ENCODE results near the gene TMEM94. TPM values are rescaled to one million over a fixed set of nuclear protein-coding genes. Genes with fewer than 3 reads are reported as not detected.
A peak's percentile ranks its signal among the peaks of the same experiment; 100 is the strongest.
"Not testable (repeated sequence)": the region's sequence is repeated elsewhere in the genome, so short reads cannot be mapped to it uniquely, and the experiment has no call there.

Gene TMEM94
- total and polyA plus RNA-seq, 12 donors: 25.6 to 66.7 (median 41.3) TPM

DNA sequence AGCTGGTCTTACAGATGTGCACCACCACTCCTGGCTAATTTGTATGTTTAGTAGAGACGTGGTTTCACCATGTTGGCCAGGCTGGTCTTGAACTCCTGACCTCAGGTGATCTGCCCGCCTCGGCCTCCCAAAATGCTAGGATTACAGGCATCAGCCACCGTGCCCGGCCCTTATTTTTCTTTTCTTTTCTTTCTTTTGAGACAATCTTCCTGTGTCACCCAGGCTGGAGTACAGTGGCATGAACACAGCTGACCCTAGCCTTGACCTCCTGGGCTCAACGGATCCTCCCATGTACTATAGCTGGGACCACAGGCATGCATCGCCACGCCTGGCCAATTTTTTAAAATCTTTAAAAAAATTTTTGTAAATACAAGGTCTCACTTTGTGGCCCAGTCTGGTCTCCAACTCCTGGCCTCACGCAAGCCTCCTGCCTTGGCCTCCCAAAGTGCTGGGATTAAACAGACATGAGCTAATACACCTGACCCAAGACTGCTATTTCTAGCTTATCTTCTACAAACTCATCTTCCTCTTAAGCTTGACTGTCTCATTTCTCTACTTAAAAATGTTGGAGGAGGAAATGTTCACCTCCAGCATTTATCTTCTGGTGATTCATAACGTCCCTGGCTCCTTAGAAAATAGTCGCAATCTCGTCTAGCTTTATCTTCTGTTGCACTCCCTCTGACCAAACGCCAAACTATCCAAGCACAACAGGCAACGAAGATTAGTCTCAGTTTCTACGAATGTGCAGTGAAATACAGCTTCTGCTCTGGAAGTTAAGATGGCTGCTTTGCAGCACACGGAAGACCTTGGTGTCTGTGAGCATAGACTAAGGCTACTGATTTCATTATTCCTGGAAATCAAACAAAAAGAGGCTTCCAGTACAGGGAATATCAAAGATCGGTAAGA is 8.2 kb upstream of the TMEM94 start:
- Histone ChIP-seq H3K27me3 (no peaks in the 10 kb centered on the region), H3K9me3 (no peaks in the 10 kb centered on the region), H3K4me3 (no peak overlapping the region), H3K4me1 (peaks cover 0 to 19% (median 11%) of the 10 kb centered on the region in 9 donors), H3K36me3 (no peaks in the 10 kb centered on the region), H3K27ac (no peak overlapping the region)
- 76 to 80% methylated on average over 17 of the region's 17 CpGs for WGBS, 2 donors
- DNase-seq: no peak
- intact Hi-C loops (cut with DNase I): no loop called here
- TF ChIP-seq, protein P1, sequence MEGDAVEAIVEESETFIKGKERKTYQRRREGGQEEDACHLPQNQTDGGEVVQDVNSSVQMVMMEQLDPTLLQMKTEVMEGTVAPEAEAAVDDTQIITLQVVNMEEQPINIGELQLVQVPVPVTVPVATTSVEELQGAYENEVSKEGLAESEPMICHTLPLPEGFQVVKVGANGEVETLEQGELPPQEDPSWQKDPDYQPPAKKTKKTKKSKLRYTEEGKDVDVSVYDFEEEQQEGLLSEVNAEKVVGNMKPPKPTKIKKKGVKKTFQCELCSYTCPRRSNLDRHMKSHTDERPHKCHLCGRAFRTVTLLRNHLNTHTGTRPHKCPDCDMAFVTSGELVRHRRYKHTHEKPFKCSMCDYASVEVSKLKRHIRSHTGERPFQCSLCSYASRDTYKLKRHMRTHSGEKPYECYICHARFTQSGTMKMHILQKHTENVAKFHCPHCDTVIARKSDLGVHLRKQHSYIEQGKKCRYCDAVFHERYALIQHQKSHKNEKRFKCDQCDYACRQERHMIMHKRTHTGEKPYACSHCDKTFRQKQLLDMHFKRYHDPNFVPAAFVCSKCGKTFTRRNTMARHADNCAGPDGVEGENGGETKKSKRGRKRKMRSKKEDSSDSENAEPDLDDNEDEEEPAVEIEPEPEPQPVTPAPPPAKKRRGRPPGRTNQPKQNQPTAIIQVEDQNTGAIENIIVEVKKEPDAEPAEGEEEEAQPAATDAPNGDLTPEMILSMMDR (IDR thresholded peaks at IDR 0.05): no peak
- ATAC-seq: no peak

DNA sequence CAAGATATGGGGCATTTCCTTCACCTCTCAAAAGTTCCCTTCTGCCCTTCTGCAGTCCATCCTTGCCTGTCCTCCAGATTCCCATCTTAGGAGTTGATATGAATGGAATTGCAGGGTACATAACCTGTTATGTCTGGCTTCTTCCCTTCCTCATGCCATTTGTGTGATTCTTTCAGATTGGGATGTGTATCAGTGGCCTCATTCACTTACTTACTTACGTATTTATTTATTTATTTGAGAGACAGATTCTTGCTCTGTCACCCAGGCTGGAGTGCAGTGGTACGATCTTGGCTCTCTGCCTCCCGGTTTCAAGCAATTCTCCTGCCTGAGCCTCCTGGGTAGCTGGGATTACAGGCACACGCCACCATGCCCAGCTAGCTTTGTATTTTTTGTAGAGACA is 6.2 kb upstream of the TMEM94 start:
- Histone ChIP-seq H3K27ac (no peak overlapping the region), H3K9me3 (no peaks in the 10 kb centered on the region), H3K4me3 (no peak overlapping the region), H3K4me1 (peaks cover 0 to 1% (median 0%) of the 10 kb centered on the region in 9 donors), H3K36me3 (no peaks in the 10 kb centered on the region), H3K27me3 (no peaks in the 10 kb centered on the region)
- TF ChIP-seq, protein P1 (IDR thresholded peaks at IDR 0.05): no peak
- ATAC-seq (no peak), DNase-seq (no peak)
- 87 to 88% methylated on average over 4 of the region's 4 CpGs for WGBS, 2 donors
- intact Hi-C loops (cut with DNase I): no loop called here

DNA sequence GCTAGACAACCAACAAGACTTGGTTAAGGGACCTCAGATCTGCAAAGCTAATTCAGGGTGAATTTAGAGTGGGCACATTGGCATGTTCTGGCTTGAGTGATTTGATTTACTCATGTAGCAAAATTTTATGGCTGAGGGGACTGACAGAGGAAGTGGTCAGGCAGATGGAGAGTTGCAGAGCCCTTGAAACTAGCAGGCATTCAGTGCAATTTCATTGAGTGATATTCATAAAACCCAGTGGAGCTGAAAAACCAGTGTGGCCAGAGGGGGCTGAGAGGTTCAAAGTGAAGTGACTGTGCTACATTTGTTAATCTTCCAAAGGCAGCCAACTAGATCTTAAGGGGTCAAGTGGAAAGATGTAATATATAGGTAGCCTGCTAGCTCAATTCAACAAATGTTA is 2.2 kb upstream of the TMEM94 start:
- Histone ChIP-seq H3K9me3 (no peaks in the 10 kb centered on the region), H3K36me3 (no peaks in the 10 kb centered on the region), H3K27me3 (no peaks in the 10 kb centered on the region), H3K27ac (no peak overlapping the region), H3K4me3 (no peak overlapping the region), H3K4me1 (peaks cover 5 to 30% (median 26%) of the 10 kb centered on the region in 9 donors)
- no peak for DNase-seq
- TF ChIP-seq, protein P1 (IDR thresholded peaks at IDR 0.05): no peak
- no peak for ATAC-seq
- intact Hi-C loops (cut with DNase I): no loop called here

DNA sequence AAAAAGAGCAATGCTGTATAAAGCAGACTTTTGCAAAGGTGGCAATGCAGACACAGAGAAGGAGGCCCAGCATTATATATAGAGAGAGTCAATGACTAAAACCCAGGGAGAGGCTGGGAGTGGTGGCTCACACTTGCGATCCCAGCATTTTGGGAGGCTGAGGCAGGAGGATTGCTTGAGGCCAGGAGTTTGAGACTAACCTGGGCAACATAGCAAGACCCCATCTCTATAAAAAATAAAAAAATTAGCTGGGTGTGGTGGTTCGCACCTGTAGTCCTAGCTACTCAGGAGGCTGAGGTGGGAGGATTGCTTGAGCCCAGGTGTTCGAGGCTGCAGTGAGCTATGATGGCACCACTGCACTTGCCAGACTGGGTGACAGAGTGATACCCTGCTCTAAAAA is 1.8 kb upstream of the TMEM94 start:
- DNase-seq; H3K27ac ChIP-seq; ATAC-seq; H3K36me3 ChIP-seq; H3K9me3 ChIP-seq; H3K27me3 ChIP-seq; H3K4me3 ChIP-seq; intact Hi-C loops (cut with DNase I): not testable (repeated sequence)
- H3K4me1 ChIP-seq: peaks cover 5 to 35% (median 28%) of the 10 kb centered on the region in 9 donors
- 96 to 97% methylated on average over 3 of the region's 3 CpGs for whole genome bisulfite sequencing, 2 donors

DNA sequence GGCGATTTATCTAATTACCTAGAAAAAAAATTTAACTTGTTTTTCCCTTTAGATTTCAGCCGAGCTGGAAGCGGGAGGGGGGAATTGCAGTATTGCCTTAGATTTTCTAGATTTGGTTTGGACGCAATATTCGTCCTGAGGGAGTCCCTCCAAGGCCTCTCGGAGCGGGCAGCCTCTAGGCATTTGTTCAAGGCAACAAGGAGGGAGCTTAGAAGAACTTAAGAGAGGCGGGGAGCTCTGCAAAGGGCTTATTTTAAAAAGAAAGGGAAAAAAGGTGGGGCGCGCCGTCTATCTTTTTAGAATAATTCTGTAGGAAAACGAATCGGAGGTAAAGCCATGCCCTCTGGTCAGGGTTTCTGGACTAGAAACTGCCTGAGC is 407 bp upstream of the TMEM94 start:
- 4 to 7% methylated on average over 13 of the region's 13 CpGs for WGBS, 2 donors
- intact Hi-C loops (cut with DNase I): no loop called here

More for the DNA sequence above, 407 bp upstream of the TMEM94 start:
- Histone ChIP-seq H3K36me3 (no peaks in the 10 kb centered on the region), H3K4me3 (peak overlapping the region; percentile 52 to 100 (median 89)), H3K27ac (peak overlapping the region; percentile 21 to 98 (median 93)), H3K27me3 (no peaks in the 10 kb centered on the region), H3K9me3 (no peaks in the 10 kb centered on the region), H3K4me1 (peaks cover 5 to 48% (median 38%) of the 10 kb centered on the region in 9 donors)
- TF ChIP-seq, protein P1 (IDR thresholded peaks at IDR 0.05): no peak
- ATAC-seq (peak; percentile 13 to 57 (median 40)), DNase-seq (peak in 1 of 2 donors; percentile 37)
